HEK293 (cell line): ENCODE data around the gene SUSD3.

Experiments used
- CTCF ChIP-seq: fragments of 450-650 bp; formaldehyde crosslinking; IDR thresholded peaks from 2 replicates; pipeline ENCODE4 v1.5.1; 2016; ENCODE audit warnings: missing biosample characterization, missing genetic modification characterization
- HOXD13 ChIP-seq: sonication (generic); formaldehyde crosslinking; IDR thresholded peaks from 2 replicates; pipeline ENCODE4 v1.8.0; 2022; ENCODE audit warnings: missing genetic modification reagents, borderline replicate concordance
- KLF10 ChIP-seq: fragments of 450-650 bp; IDR thresholded peaks from 2 replicates; pipeline ENCODE4 v1.5.1; 2018; ENCODE audit warnings: missing biosample characterization, mild to moderate bottlenecking, missing genetic modification characterization
- KLF9 ChIP-seq: fragments of 450-650 bp; formaldehyde crosslinking; IDR thresholded peaks from 2 replicates; pipeline ENCODE4 v1.5.1; 2016; ENCODE audit warnings: missing biosample characterization, missing genetic modification characterization, low read depth
- ZBTB26 ChIP-seq: fragments of 450-650 bp; formaldehyde crosslinking; optimal IDR thresholded peaks from 2 replicates; pipeline ENCODE3; 2016; ENCODE audit warnings: missing biosample characterization, mild to moderate bottlenecking, missing genetic modification characterization
- ZNF449 ChIP-seq: fragments of 450-650 bp; formaldehyde crosslinking; IDR thresholded peaks from 2 replicates; pipeline ENCODE4 v1.5.1; 2017; ENCODE audit warnings: missing biosample characterization, mild to moderate bottlenecking, missing genetic modification characterization, moderate library complexity
- ZSCAN16 ChIP-seq: fragments of 450-650 bp; formaldehyde crosslinking; IDR thresholded peaks from 2 replicates; pipeline ENCODE4 v1.5.1; 2016; ENCODE audit warnings: missing biosample characterization, missing genetic modification characterization
- TF ChIP-seq, protein P1 (sequence below): fragments of 450-650 bp; formaldehyde crosslinking; IDR thresholded peaks from 2 replicates; pipeline ENCODE4 v1.5.1; 2016; ENCODE audit warnings: missing biosample characterization, missing genetic modification characterization
- TF ChIP-seq, protein P2 (sequence below): sonication (generic); formaldehyde crosslinking; IDR thresholded peaks from 2 replicates; pipeline ENCODE4 v1.8.1; 2022; ENCODE audit warnings: mild to moderate bottlenecking, moderate library complexity, missing genetic modification reagents

SUSD3 gene

DNA sequence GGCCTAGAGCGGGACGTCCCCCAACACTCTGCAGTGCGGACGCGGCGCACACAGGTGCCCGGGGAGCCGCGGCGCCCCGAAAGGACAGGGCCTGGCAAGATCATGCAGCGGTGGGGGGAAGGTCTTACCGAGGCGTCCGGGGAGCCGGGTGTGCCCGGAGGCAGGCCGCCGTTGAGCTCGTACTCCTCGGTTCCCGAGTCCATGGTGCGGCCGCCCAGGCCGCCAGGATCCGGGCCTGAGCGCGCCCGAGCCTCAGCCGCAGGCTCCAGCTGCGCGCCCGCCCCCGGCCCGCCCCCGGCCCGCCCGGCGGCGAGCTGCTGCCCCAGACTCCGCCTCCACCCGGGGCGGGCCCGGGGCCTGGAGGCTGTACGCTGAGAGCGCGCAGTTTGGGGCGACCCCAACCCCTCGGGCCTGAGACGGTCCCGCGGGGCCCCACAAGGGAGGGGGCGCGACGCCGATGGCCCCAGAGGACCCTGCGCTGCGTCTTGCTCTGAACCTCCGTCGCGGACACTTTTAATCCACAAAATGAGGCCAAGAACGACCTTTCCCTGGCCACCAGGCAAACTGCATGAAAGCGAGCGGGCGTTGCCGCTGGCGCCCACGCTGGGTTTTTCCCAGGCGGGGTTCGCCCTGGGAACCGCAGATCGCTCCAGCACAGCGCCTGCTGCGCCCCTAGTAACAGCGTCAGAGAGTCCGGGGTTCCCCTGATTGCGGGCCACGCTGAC lies 75.7 kb downstream of the SUSD3 start, which contains the start of gene NINJ1 (continued):
- TF ChIP-seq CTCF (tag by site-specific recombination) (peak; percentile 10; the same call in 1 of the 2 replicates), HOXD13 (CRISPR knock-in tag) (no peak), KLF10 (tag by site-specific recombination) (peak; percentile 74; the same call in 1 of the 2 replicates), ZNF449 (peak; percentile 6; the same call in 1 of the 2 replicates), ZSCAN16 (tag by site-specific recombination) (0 out of 2 replicates have a peak, but pooled peaks have one; percentile 1), KLF9 (0 out of 2 replicates have a peak, but pooled peaks have one; percentile 9), ZBTB26 (tag by site-specific recombination) (peak; percentile 79)
- TF ChIP-seq, protein P1, sequence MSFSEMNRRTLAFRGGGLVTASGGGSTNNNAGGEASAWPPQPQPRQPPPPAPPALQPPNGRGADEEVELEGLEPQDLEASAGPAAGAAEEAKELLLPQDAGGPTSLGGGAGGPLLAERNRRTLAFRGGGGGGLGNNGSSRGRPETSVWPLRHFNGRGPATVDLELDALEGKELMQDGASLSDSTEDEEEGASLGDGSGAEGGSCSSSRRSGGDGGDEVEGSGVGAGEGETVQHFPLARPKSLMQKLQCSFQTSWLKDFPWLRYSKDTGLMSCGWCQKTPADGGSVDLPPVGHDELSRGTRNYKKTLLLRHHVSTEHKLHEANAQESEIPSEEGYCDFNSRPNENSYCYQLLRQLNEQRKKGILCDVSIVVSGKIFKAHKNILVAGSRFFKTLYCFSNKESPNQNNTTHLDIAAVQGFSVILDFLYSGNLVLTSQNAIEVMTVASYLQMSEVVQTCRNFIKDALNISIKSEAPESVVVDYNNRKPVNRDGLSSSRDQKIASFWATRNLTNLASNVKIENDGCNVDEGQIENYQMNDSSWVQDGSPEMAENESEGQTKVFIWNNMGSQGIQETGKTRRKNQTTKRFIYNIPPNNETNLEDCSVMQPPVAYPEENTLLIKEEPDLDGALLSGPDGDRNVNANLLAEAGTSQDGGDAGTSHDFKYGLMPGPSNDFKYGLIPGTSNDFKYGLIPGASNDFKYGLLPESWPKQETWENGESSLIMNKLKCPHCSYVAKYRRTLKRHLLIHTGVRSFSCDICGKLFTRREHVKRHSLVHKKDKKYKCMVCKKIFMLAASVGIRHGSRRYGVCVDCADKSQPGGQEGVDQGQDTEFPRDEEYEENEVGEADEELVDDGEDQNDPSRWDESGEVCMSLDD (tag by site-specific recombination): peak; percentile 4; the same call in 1 of the 2 replicates
- TF ChIP-seq, protein P2, sequence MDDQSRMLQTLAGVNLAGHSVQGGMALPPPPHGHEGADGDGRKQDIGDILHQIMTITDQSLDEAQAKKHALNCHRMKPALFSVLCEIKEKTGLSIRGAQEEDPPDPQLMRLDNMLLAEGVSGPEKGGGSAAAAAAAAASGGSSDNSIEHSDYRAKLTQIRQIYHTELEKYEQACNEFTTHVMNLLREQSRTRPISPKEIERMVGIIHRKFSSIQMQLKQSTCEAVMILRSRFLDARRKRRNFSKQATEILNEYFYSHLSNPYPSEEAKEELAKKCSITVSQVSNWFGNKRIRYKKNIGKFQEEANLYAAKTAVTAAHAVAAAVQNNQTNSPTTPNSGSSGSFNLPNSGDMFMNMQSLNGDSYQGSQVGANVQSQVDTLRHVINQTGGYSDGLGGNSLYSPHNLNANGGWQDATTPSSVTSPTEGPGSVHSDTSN: no peak
